ENCODE results near the gene SH2B2.

Gene SH2B2

GRCh38 chr7:102277901-102278300, 8.8 kb upstream of the SH2B2 start:
- no peak for TF ChIP-seq CTCF (IDR thresholded peaks at IDR 0.05; ENCODE audit: low read depth, low read length)
- no peak for DNase-seq

GRCh38 chr7:102279537-102280400, 6.9 kb upstream of the SH2B2 start:
- no peaks in the 10 kb centered on the region for H3K36me3 ChIP-seq
- H3K4me1 ChIP-seq = no peaks in the 10 kb centered on the region
- H3K4me3 ChIP-seq (ENCODE audit: low read depth, low read length) = no peak overlapping the region
- peak; percentile 83 for DNase-seq
- no peaks in the 10 kb centered on the region for H3K9me3 ChIP-seq
- no peaks in the 10 kb centered on the region for H3K27me3 ChIP-seq
- peak; percentile 93 for TF ChIP-seq CTCF (IDR thresholded peaks at IDR 0.05; ENCODE audit: low read depth, low read length)

More at GRCh38 chr7:102277901-102278300, 8.8 kb upstream of the SH2B2 start:
- Histone ChIP-seq H3K9me3 (no peaks in the 10 kb centered on the region), H3K27me3 (no peaks in the 10 kb centered on the region), H3K36me3 (no peaks in the 10 kb centered on the region), H3K4me3 (ENCODE audit: low read depth, low read length) (no peak overlapping the region), H3K4me1 (no peaks in the 10 kb centered on the region)

- Histone ChIP-seq H3K36me3 (no peaks in the 10 kb centered on the region), H3K4me3 (ENCODE audit: low read depth, low read length) (no peak overlapping the region), H3K4me1 (peaks cover 2% of the 10 kb centered on the region; the same call in 1 of the 2 replicates), H3K27me3 (no peaks in the 10 kb centered on the region), H3K9me3 (no peaks in the 10 kb centered on the region)
- TF ChIP-seq CTCF (IDR thresholded peaks at IDR 0.05; ENCODE audit: low read depth, low read length) = no peak
- no peak for DNase-seq
Observed at GRCh38 chr7:102280521-102280920, 6.1 kb upstream of the SH2B2 start.

GRCh38 chr7:102281785-102282184, 4.9 kb upstream of the SH2B2 start:
- no peak overlapping the region for H3K4me3 ChIP-seq (ENCODE audit: low read depth, low read length)
- H3K9me3 ChIP-seq = no peaks in the 10 kb centered on the region
- no peak for DNase-seq
- no peaks in the 10 kb centered on the region for H3K36me3 ChIP-seq
- TF ChIP-seq CTCF (IDR thresholded peaks at IDR 0.05; ENCODE audit: low read depth, low read length) = no peak
- peaks cover 8% of the 10 kb centered on the region; the same call in 1 of the 2 replicates for H3K4me1 ChIP-seq
- H3K27me3 ChIP-seq = no peaks in the 10 kb centered on the region

GRCh38 chr7:102282465-102283362, 4.0 kb upstream of the SH2B2 start:
- DNase-seq = no peak
- Histone ChIP-seq H3K27me3 (no peaks in the 10 kb centered on the region), H3K4me3 (ENCODE audit: low read depth, low read length) (no peak overlapping the region), H3K9me3 (no peaks in the 10 kb centered on the region), H3K36me3 (no peaks in the 10 kb centered on the region; the same call in 1 of the 2 replicates), H3K4me1 (peaks cover 8% of the 10 kb centered on the region; the same call in 1 of the 2 replicates)
- TF ChIP-seq CTCF (IDR thresholded peaks at IDR 0.05; ENCODE audit: low read depth, low read length) = no peak

Data from BE2C (cell line).